22Rv1 (cell line): ENCODE measurements around the gene FABP7.

Experiments used
- ZFX ChIP-seq: fragments of 450-650 bp; IDR thresholded peaks from 2 replicates; pipeline ENCODE4 v1.6.1; 2017; ENCODE audit warnings: antibody characterized with exemption, borderline replicate concordance
- TF ChIP-seq, protein P1 (sequence below): fragments of 450-650 bp; IDR thresholded peaks from 2 replicates; pipeline ENCODE4 v1.5.1; 2017; ENCODE audit warnings: mild to moderate bottlenecking

DNA sequence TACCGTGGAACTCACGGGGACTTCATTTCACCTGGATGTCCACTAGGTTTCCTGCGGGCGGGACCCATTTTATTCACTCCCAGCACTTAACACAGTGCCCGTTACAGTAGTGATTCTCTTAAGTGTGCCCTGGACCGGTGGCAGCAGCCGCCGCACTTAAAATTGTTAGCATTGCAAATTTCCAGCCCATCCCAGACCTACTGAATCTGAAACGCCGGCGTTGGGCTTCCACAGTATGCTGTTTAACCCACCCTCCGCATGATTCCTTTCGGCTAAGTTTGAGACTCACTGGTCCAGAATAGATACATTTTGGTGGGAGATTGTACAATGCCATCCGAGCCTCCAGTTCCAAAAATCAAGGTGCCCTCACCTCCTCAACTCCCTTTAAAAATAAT, 10.5 kb downstream of the FABP7 start:
- TF ChIP-seq, protein P1, sequence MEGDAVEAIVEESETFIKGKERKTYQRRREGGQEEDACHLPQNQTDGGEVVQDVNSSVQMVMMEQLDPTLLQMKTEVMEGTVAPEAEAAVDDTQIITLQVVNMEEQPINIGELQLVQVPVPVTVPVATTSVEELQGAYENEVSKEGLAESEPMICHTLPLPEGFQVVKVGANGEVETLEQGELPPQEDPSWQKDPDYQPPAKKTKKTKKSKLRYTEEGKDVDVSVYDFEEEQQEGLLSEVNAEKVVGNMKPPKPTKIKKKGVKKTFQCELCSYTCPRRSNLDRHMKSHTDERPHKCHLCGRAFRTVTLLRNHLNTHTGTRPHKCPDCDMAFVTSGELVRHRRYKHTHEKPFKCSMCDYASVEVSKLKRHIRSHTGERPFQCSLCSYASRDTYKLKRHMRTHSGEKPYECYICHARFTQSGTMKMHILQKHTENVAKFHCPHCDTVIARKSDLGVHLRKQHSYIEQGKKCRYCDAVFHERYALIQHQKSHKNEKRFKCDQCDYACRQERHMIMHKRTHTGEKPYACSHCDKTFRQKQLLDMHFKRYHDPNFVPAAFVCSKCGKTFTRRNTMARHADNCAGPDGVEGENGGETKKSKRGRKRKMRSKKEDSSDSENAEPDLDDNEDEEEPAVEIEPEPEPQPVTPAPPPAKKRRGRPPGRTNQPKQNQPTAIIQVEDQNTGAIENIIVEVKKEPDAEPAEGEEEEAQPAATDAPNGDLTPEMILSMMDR, result no peak
- no peak for TF ChIP-seq ZFX
